GM12872 (cell line): ENCODE data around the gene RTF1.

Experiments
- CTCF ChIP-seq: IDR thresholded peaks from 3 replicates; pipeline ENCODE4 v1.5.1; 2011; ENCODE audit warnings: low read depth, mild to moderate bottlenecking, low read length, moderate library complexity; ENCODE audit not compliant: insufficient read depth

RTF1 gene

GRCh38 chr15:41512940-41513505 lies 96.1 kb downstream of the RTF1 start:
- no peak for TF ChIP-seq CTCF

- TF ChIP-seq CTCF = no peak
Observed at GRCh38 chr15:41513506-41514227, 96.8 kb downstream of the RTF1 start, which contains the start of gene LTK. Gene LTK (minus strand): TSS chr15:41513827. CDS start chr15:41513709, 118 bp downstream.

- no peak for TF ChIP-seq CTCF
Observed at GRCh38 chr15:41517895-41518449, 101.1 kb downstream of the RTF1 start.

GRCh38 chr15:41520636-41521035 lies 103.7 kb downstream of the RTF1 start:
- TF ChIP-seq CTCF = no peak

GRCh38 chr15:41521614-41522013 lies 104.7 kb downstream of the RTF1 start:
- no peak for TF ChIP-seq CTCF

- no peak for TF ChIP-seq CTCF
Observed at GRCh38 chr15:41523097-41523496, 106.2 kb downstream of the RTF1 start.

- no peak for TF ChIP-seq CTCF
Observed at GRCh38 chr15:41530363-41530956, 113.6 kb downstream of the RTF1 start.
